PC-3 (cell line): Measurements from ENCODE around the gene NCAPG2.

Source experiments
- CTCF ChIP-seq: fragments of 300-600 bp; sonication (generic); conservative IDR thresholded peaks from 2 replicates; pipeline ENCODE4 v1.5.1; 2017; ENCODE audit warnings: antibody characterized with exemption, low read depth, mild to moderate bottlenecking, low read length
- EZH2 ChIP-seq: fragments of 300-600 bp; sonication (generic); IDR thresholded peaks from one replicate; pipeline ENCODE4 v1.6.1; 2017; ENCODE audit warnings: antibody characterized with exemption, mild to moderate bottlenecking, low read length; ENCODE audit not compliant: unreplicated experiment
- EZH2phosphoT487 ChIP-seq: fragments of 300-600 bp; sonication (generic); IDR thresholded peaks from 2 replicates; pipeline ENCODE4 v1.6.1; 2018; ENCODE audit warnings: mild to moderate bottlenecking, antibody characterized with exemption, low read length, borderline replicate concordance

- TF ChIP-seq CTCF = no peak
- no peak for TF ChIP-seq EZH2
- TF ChIP-seq EZH2phosphoT487 = no peak
These were observed 40.2 kb downstream of the NCAPG2 start for GRCh38 chr7:158664406-158664805.
